Ovary (tissue), 3 donors: ENCODE results near the gene GTPBP10.

Experiments
- CTCF ChIP-seq, 3 donors: fragments of 450-650 bp in 2 of 3; fragments of 200-600 bp in 1 of 3; IDR thresholded peaks; one replicate each; pipeline versions ENCODE4 v1.5.1 to v1.8.0; 2016 to 2022; ENCODE audit warnings: antibody characterized with exemption in 3 of 3, mild to moderate bottlenecking in 1 of 3
- POLR2A ChIP-seq: fragments of 450-650 bp; IDR thresholded peaks from one replicate; pipeline ENCODE4 v1.6.1; 2017; ENCODE audit warnings: antibody characterized with exemption, mild to moderate bottlenecking, moderate library complexity
- donor health status: DM: no; HTN: no; CAD: no.

GRCh38 chr7:90407484-90407821 is 60.9 kb downstream of the GTPBP10 start:
- no peak for TF ChIP-seq CTCF (IDR thresholded peaks at IDR 0.05)
- no peak for TF ChIP-seq POLR2A
